ENCODE measurements around the gene KL. TPM values are rescaled to one million over a fixed set of nuclear protein-coding genes. Genes with fewer than 3 reads are reported as not detected.

Gene KL
- total and polyA plus RNA-seq, 7 donors, result 0.52 to 1.7 (median 0.95) TPM

- WGBS, 3 donors, result 21 to 33% (median 24%) methylated on average over 7 of the region's 7 CpGs
- DNase-seq (no peak), ATAC-seq (peak in 1 of 4 donors; percentile 40)
- no peaks in the 10 kb centered on the region for H3K36me3 ChIP-seq (ENCODE audit: insufficient read depth in 1 of 2, low read depth in 1 of 2)
- no peak for TF ChIP-seq CTCF (IDR thresholded peaks at IDR 0.05)
- no peaks in the 10 kb centered on the region for H3K4me1 ChIP-seq
- peak overlapping the region; percentile 50 for H3K4me3 ChIP-seq
- no peaks in the 10 kb centered on the region for H3K9me3 ChIP-seq
- peak overlapping the region; percentile 68 for H3K27ac ChIP-seq
- H3K27me3 ChIP-seq (ENCODE audit: insufficient read depth in 3 of 3, low read length in 2 of 3), result no peaks in the 10 kb centered on the region
- intact Hi-C loops (cut with DNase I), result no loop called here
These were observed 46.7 kb upstream of the KL start for GRCh38 chr13:32969516-32969941.

DNA sequence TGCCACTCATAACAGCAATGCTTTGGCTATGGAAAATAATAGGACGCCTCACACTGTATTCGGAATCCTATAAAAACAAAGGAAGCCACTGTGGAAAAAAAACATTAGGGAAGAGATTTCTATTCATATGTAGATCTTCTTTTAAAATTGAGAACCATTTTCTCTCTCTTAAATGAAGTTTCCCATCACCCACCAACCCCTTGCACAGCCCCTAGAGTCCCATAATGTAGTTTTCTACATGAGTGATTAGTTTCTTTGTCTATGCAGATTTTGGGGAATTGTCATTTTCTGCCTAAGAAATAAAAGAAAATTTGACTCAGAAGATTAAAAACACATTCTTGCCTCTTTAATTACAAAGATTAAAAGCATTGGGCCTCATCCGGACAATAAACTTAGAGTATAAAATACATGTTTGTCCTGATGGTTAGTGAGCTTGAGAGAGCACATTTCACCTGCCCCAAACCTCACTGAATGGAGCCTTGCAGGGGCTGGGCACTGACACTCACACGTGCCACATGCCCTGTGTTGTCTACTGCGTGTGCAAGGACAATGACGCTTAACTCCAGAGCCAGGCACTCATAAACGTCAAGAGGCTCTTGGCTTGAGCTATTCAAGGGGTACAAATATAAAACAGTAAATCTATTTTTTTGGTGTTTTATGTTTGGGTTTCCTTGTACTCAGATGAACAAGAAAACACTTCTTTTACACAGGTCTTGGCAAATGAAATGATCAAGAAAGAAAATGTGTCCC, 40.0 kb upstream of the KL start:
- H3K27me3 ChIP-seq (ENCODE audit: insufficient read depth in 3 of 3, low read length in 2 of 3), result peaks cover 0 to 1% (median 0%) of the 10 kb centered on the region in 3 donors
- H3K4me1 ChIP-seq, result no peaks in the 10 kb centered on the region
- DNase-seq, result no peak
- TF ChIP-seq CTCF (IDR thresholded peaks at IDR 0.05), result no peak
- intact Hi-C loops (cut with DNase I), result no loop called here
- no peak for ATAC-seq
- 64 to 90% (median 72%) methylated on average over 7 of the region's 7 CpGs for WGBS, 3 donors
- no peak overlapping the region for H3K27ac ChIP-seq
- no peaks in the 10 kb centered on the region for H3K36me3 ChIP-seq (ENCODE audit: insufficient read depth in 1 of 2, low read depth in 1 of 2)
- H3K9me3 ChIP-seq, result no peaks in the 10 kb centered on the region
- no peak overlapping the region for H3K4me3 ChIP-seq

- H3K9me3 ChIP-seq, result no peaks in the 10 kb centered on the region
- no peaks in the 10 kb centered on the region for H3K36me3 ChIP-seq (ENCODE audit: insufficient read depth in 1 of 2, low read depth in 1 of 2)
- no peak overlapping the region for H3K27ac ChIP-seq
- WGBS, 3 donors, result 78 to 94% (median 89%) methylated on average over 2 of the region's 2 CpGs
- no peak for TF ChIP-seq CTCF (IDR thresholded peaks at IDR 0.05)
- no peak overlapping the region for H3K4me3 ChIP-seq
- peaks cover 0 to 1% (median 0%) of the 10 kb centered on the region in 3 donors for H3K27me3 ChIP-seq (ENCODE audit: insufficient read depth in 3 of 3, low read length in 2 of 3)
- no peak for DNase-seq
- ATAC-seq, result no peak
- intact Hi-C loops (cut with DNase I), result no loop called here
- no peaks in the 10 kb centered on the region for H3K4me1 ChIP-seq
These were observed 39.3 kb upstream of the KL start for GRCh38 chr13:32976912-32977311.

- Histone ChIP-seq H3K27ac (no peak overlapping the region), H3K36me3 (ENCODE audit: insufficient read depth in 1 of 2, low read depth in 1 of 2) (no peaks in the 10 kb centered on the region), H3K4me3 (no peak overlapping the region), H3K27me3 (ENCODE audit: insufficient read depth in 3 of 3, low read length in 2 of 3) (peaks cover 0 to 1% (median 0%) of the 10 kb centered on the region in 3 donors), H3K4me1 (no peaks in the 10 kb centered on the region), H3K9me3 (no peaks in the 10 kb centered on the region)
- ATAC-seq, result no peak
- no peak for TF ChIP-seq CTCF (IDR thresholded peaks at IDR 0.05)
- DNase-seq, result no peak
- WGBS, 3 donors, result 82 to 98% (median 82%) methylated on average over 7 of the region's 7 CpGs
- intact Hi-C loops (cut with DNase I), result no loop called here
These were observed 38.9 kb upstream of the KL start for GRCh38 chr13:32977321-32977720.

DNA sequence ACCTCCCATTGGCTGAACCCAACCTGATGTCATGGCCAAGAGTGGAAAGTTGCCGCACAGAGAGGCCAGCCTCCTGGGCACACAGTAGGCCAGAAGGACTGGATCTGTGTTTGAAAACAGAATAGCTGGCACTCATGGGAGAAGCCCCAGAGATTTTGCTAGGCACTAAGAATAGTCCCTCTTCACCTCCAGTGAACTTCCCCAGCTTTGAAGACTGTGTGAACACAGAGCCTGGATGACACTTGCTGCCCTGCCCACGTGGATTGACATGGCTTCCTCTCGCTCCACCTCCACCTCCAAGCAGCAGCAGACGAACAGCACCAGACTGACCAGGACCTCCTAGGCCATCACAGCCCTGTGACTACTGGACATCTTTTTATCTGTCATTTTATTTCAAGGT, 37.9 kb upstream of the KL start:
- H3K36me3 ChIP-seq (ENCODE audit: insufficient read depth in 1 of 2, low read depth in 1 of 2), result no peaks in the 10 kb centered on the region
- H3K27me3 ChIP-seq (ENCODE audit: insufficient read depth in 3 of 3, low read length in 2 of 3), result peaks cover 0 to 1% (median 0%) of the 10 kb centered on the region in 3 donors
- TF ChIP-seq CTCF (IDR thresholded peaks at IDR 0.05), result no peak
- no peaks in the 10 kb centered on the region for H3K4me1 ChIP-seq
- no peak for DNase-seq
- no peak for ATAC-seq
- 80 to 86% (median 85%) methylated on average over 4 of the region's 4 CpGs for WGBS, 3 donors
- no peak overlapping the region for H3K4me3 ChIP-seq
- H3K27ac ChIP-seq, result no peak overlapping the region
- intact Hi-C loops (cut with DNase I), result no loop called here
- no peaks in the 10 kb centered on the region for H3K9me3 ChIP-seq
